Measurements from ENCODE around the gene SELENOP.
"Not testable (repeated sequence)": the region's sequence is repeated elsewhere in the genome, so short reads cannot be mapped to it uniquely, and the experiment has no call there.

The SELENOP gene

GRCh38 chr5:42811591-42812446 is at the start of gene SELENOP:
Gene SELENOP (minus strand): TSS chr5:42811892. CDS start chr5:42808353, 3,539 bp downstream.
- ATAC-seq: no peak

GRCh38 chr5:42858687-42859086 is 47.0 kb upstream of the SELENOP start:
- no peak for ATAC-seq

GRCh38 chr5:42858031-42858643 is 46.4 kb upstream of the SELENOP start:
- no peak for ATAC-seq

GRCh38 chr5:42855811-42856210 is 44.1 kb upstream of the SELENOP start:
- no peak for ATAC-seq

GRCh38 chr5:42855386-42855785 is 43.7 kb upstream of the SELENOP start:
- ATAC-seq: no peak

- no peak for ATAC-seq
Observed at GRCh38 chr5:42854795-42855194, 43.1 kb upstream of the SELENOP start.

GRCh38 chr5:42852826-42853225 is 41.1 kb upstream of the SELENOP start:
- no peak for ATAC-seq

- ATAC-seq: no peak
Observed at GRCh38 chr5:42851481-42851880, 39.8 kb upstream of the SELENOP start.

- ATAC-seq: no peak
Observed at GRCh38 chr5:42848545-42848944, 36.9 kb upstream of the SELENOP start.

GRCh38 chr5:42844408-42844807 is 32.7 kb upstream of the SELENOP start:
- ATAC-seq: not testable (repeated sequence)

- no peak for ATAC-seq
Observed at GRCh38 chr5:42843675-42844292, 32.1 kb upstream of the SELENOP start.

GRCh38 chr5:42842921-42843641 is 31.4 kb upstream of the SELENOP start:
- ATAC-seq: no peak

- no peak for ATAC-seq
Observed at GRCh38 chr5:42840842-42841567, 29.3 kb upstream of the SELENOP start.

- no peak for ATAC-seq
Observed at GRCh38 chr5:42840269-42840668, 28.6 kb upstream of the SELENOP start.

GRCh38 chr5:42839196-42839595 is 27.5 kb upstream of the SELENOP start:
- ATAC-seq: no peak

GRCh38 chr5:42837601-42838000 is 25.9 kb upstream of the SELENOP start:
- ATAC-seq: no peak

GRCh38 chr5:42836070-42836769 is 24.5 kb upstream of the SELENOP start:
- ATAC-seq: no peak

GRCh38 chr5:42832060-42832459 is 20.4 kb upstream of the SELENOP start:
- no peak for ATAC-seq

- ATAC-seq: no peak
Observed at GRCh38 chr5:42830924-42831323, 19.2 kb upstream of the SELENOP start.

- ATAC-seq: no peak
Observed at GRCh38 chr5:42828671-42829070, 17.0 kb upstream of the SELENOP start.

- ATAC-seq: no peak
Observed at GRCh38 chr5:42826757-42827515, 15.2 kb upstream of the SELENOP start.
